Parathyroid adenoma (tissue), 2 donors: ENCODE measurements around the gene CLPTM1.
"Not testable (repeated sequence)": the region's sequence is repeated elsewhere in the genome, so short reads cannot be mapped to it uniquely, and the experiment has no call there.

Experiments
- H2AFZ ChIP-seq: fragments of 300-600 bp; sonication (generic); one replicate; pipeline ENCODE4 v1.7.0; 2017; ENCODE audit warnings: antibody characterized with exemption, mild to moderate bottlenecking
- H3K27ac ChIP-seq: fragments of 300-600 bp; sonication (generic); one replicate; pipeline ENCODE4 v1.7.0; 2017
- H3K27me3 ChIP-seq: fragments of 300-600 bp; sonication (generic); one replicate; pipeline ENCODE4 v1.7.0; 2017; ENCODE audit warnings: low read length; ENCODE audit not compliant: control insufficient read depth, insufficient read depth
- H3K36me3 ChIP-seq: fragments of 300-600 bp; sonication (generic); one replicate; pipeline ENCODE4 v1.7.0; 2017; ENCODE audit warnings: low read length; ENCODE audit not compliant: control insufficient read depth, insufficient read depth
- H3K4me1 ChIP-seq: fragments of 300-600 bp; sonication (generic); one replicate; pipeline ENCODE4 v1.7.0; 2017; ENCODE audit warnings: control low read depth
- H3K4me2 ChIP-seq: fragments of 300-600 bp; sonication (generic); one replicate; pipeline ENCODE4 v1.7.0; 2017; ENCODE audit warnings: low read length
- H3K4me3 ChIP-seq: fragments of 300-600 bp; sonication (generic); one replicate; pipeline ENCODE4 v1.7.0; 2017; ENCODE audit warnings: low read depth, low read length
- H3K79me2 ChIP-seq: fragments of 300-600 bp; sonication (generic); one replicate; pipeline ENCODE4 v1.7.0; 2017; ENCODE audit warnings: control low read depth
- H3K9ac ChIP-seq: fragments of 300-600 bp; sonication (generic); one replicate; pipeline ENCODE4 v1.7.0; 2017; ENCODE audit warnings: mild to moderate bottlenecking
- H3K9me3 ChIP-seq: fragments of 300-600 bp; sonication (generic); one replicate; pipeline ENCODE4 v1.7.0; 2017; ENCODE audit warnings: low read length; ENCODE audit not compliant: control insufficient read depth
- CTCF ChIP-seq: fragments of 300-600 bp; sonication (generic); IDR thresholded peaks from one replicate; pipeline ENCODE4 v1.7.0; 2017; ENCODE audit warnings: antibody characterized with exemption, mild to moderate bottlenecking
- donor health status: primary hyperparathyroidism.

Gene CLPTM1

GRCh38 chr19:44924243-44924725, 30.9 kb upstream of the CLPTM1 start:
- no peak for TF ChIP-seq CTCF
- no peaks in the 10 kb centered on the region for H3K9me3 ChIP-seq
- no peaks in the 10 kb centered on the region for H3K27me3 ChIP-seq
- H3K36me3 ChIP-seq, result no peaks in the 10 kb centered on the region
- no peaks in the 10 kb centered on the region for H3K4me1 ChIP-seq
- H3K79me2 ChIP-seq, result no peaks in the 10 kb centered on the region
- H3K27ac ChIP-seq, result no peak overlapping the region
- H3K4me3 ChIP-seq, result no peak overlapping the region
- H2AFZ ChIP-seq, result no peak overlapping the region
- H3K9ac ChIP-seq, result no peak overlapping the region
- H3K4me2 ChIP-seq, result no peak overlapping the region

- no peaks in the 10 kb centered on the region for H3K4me1 ChIP-seq
- H3K79me2 ChIP-seq, result no peaks in the 10 kb centered on the region
- H3K9me3 ChIP-seq, result no peaks in the 10 kb centered on the region
- TF ChIP-seq CTCF, result no peak
- no peak overlapping the region for H3K4me2 ChIP-seq
- no peak overlapping the region for H3K9ac ChIP-seq
- H3K4me3 ChIP-seq, result no peak overlapping the region
- no peak overlapping the region for H2AFZ ChIP-seq
- H3K36me3 ChIP-seq, result no peaks in the 10 kb centered on the region
- H3K27ac ChIP-seq, result no peak overlapping the region
- no peaks in the 10 kb centered on the region for H3K27me3 ChIP-seq
Observed at GRCh38 chr19:44925114-44925891, 29.9 kb upstream of the CLPTM1 start.

GRCh38 chr19:44926245-44927077, 28.7 kb upstream of the CLPTM1 start:
- H3K4me1 ChIP-seq, H3K27me3 ChIP-seq, H3K79me2 ChIP-seq, H3K9ac ChIP-seq, H3K9me3 ChIP-seq, H3K27ac ChIP-seq, H3K36me3 ChIP-seq: not testable (repeated sequence)
- H3K4me3 ChIP-seq, result peak overlapping the region; percentile 39
- H3K4me2 ChIP-seq, result peak overlapping the region; percentile 62
- peak overlapping the region; percentile 87 for H2AFZ ChIP-seq

- H3K9ac ChIP-seq, result no peak overlapping the region
- no peaks in the 10 kb centered on the region for H3K4me1 ChIP-seq
- no peaks in the 10 kb centered on the region for H3K36me3 ChIP-seq
Observed at GRCh38 chr19:44927746-44928145, 27.4 kb upstream of the CLPTM1 start.

More at GRCh38 chr19:44927746-44928145, 27.4 kb upstream of the CLPTM1 start:
- no peaks in the 10 kb centered on the region for H3K9me3 ChIP-seq
- H3K4me2 ChIP-seq, result no peak overlapping the region
- no peak overlapping the region for H3K27ac ChIP-seq
- H2AFZ ChIP-seq, result no peak overlapping the region
- H3K27me3 ChIP-seq, result no peaks in the 10 kb centered on the region
- H3K79me2 ChIP-seq, result no peaks in the 10 kb centered on the region
- TF ChIP-seq CTCF, result no peak
- H3K4me3 ChIP-seq, result no peak overlapping the region
